Activated naive CD4-positive, alpha-beta T cell treated with anti-CD3 and anti-CD28 coated beads for 36 hours (primary cell): ENCODE measurements around the gene LRP1B. TPM values are rescaled to one million over a fixed set of nuclear protein-coding genes. Genes with fewer than 3 reads are reported as not detected.

Experiments used
- CTCF ChIA-PET: fragments of 350-600 bp; sonication (Branson Sonifier 250); formaldehyde crosslinking; loops from one replicate; lab custom pipeline; 2021; ENCODE audit warnings: antibody characterized with exemption; lab: Charles Lee
- DNase-seq: peaks from one replicate; pipeline ENCODE4 v3.0.0-alpha.2; 2020
- H3K27ac Mint-ChIP-seq: one replicate; pipeline ENCODE4 v1.8.0; 2021; ENCODE audit warnings: mild to moderate bottlenecking, mixed read lengths
- H3K27me3 Mint-ChIP-seq: one replicate; pipeline ENCODE4 v1.8.0; 2021; ENCODE audit warnings: low read depth, mixed read lengths
- H3K36me3 Mint-ChIP-seq: one replicate; pipeline ENCODE4 v1.8.0; 2021; ENCODE audit warnings: low read depth, mixed read lengths
- H3K4me1 Mint-ChIP-seq: one replicate; pipeline ENCODE4 v1.8.0; 2021; ENCODE audit warnings: low read depth, mixed read lengths
- H3K4me3 Mint-ChIP-seq: one replicate; pipeline ENCODE4 v1.8.0; 2021; ENCODE audit warnings: mild to moderate bottlenecking, moderate library complexity, mixed read lengths
- H3K9me3 Mint-ChIP-seq: one replicate; pipeline ENCODE4 v1.8.0; 2021; ENCODE audit warnings: mixed read lengths
- intact Hi-C: fragments of 100-400 bp; cut with micrococcal nuclease; formaldehyde crosslinking; loops from one replicate; pipeline ENCODE4 v1.15.1; 2023
- total RNA-seq, 2 experiments: library from RNA; stranded (reverse); gene quantifications; one replicate each; pipeline ENCODE4 v1.2.3, GENCODE V29; 2021

Gene LRP1B
- total RNA-seq, 2 experiments from 2014 or later = not detected

DNA sequence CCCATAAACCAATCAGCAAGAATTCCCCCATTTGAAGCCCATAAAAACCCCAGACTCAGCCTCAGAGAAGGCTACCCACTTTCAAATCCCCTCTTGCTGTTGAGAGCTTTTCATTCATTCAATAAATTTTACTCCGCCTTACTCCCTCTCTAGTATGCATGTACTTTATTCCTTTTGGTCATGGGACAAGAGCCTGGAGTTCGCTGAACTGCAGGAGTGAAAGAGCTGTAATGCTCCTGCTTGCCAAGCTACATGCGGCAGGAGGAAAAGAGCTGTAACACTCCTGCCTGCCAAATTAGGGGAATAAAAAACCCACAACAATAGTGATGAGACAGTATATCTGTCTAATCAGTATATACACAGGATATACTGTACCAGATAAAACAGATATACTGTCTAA, 1261.7 kb downstream of the LRP1B start:
- Mint-ChIP-seq H3K27ac (no peak overlapping the region), H3K4me3 (no peak overlapping the region), H3K27me3 (no peaks in the 10 kb centered on the region), H3K4me1 (no peaks in the 10 kb centered on the region), H3K9me3 (peaks cover 19% of the 10 kb centered on the region), H3K36me3 (no peaks in the 10 kb centered on the region)
- CTCF ChIA-PET = no interaction called here
- DNase-seq = no peak
- intact Hi-C loops = no loop called here

DNA sequence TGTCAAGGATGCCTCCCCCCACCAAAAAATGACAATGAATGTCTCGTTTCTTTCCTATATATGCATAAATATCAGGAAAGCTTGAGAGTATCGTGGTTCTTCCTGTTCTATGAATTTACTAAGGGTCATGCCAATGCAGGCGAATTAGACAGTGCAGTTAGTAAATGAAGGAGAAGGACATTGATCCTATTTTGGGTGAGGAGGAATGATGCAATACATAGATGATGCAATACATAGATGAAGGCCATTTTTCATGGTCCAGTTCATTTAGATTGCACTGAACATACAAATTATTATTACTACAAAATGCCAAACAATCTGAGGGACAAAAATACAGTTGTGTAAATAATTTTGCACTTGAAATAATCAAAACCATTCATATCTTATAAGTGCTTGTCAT, 1265.0 kb downstream of the LRP1B start:
- intact Hi-C loops = no loop called here
- H3K9me3 Mint-ChIP-seq = peaks cover 23% of the 10 kb centered on the region
- H3K27ac Mint-ChIP-seq = no peak overlapping the region
- H3K36me3 Mint-ChIP-seq = no peaks in the 10 kb centered on the region
- no peaks in the 10 kb centered on the region for H3K27me3 Mint-ChIP-seq
- CTCF ChIA-PET = no interaction called here
- DNase-seq = no peak
- no peaks in the 10 kb centered on the region for H3K4me1 Mint-ChIP-seq
- H3K4me3 Mint-ChIP-seq = no peak overlapping the region

DNA sequence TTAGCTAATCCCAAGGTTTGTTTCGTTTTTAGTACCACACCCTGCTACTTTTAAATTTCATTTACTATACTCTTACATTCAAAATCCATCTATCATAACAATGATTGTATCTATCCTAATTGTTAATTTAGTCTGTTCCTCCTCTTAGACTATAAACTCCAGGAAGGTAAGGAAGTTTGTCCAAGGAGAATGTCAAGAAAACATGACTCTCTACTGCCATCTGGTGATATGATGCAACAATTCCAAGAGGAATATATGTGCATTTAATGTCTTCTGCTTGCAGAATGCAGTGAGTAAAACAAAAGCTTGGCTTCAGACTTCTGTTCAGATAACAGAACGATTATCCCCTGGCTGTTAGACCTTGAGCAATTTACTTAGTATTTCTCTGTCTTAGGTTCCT, 1267.1 kb downstream of the LRP1B start:
- CTCF ChIA-PET = no interaction called here
- Mint-ChIP-seq H3K9me3 (peaks cover 15% of the 10 kb centered on the region), H3K36me3 (no peaks in the 10 kb centered on the region), H3K4me1 (no peaks in the 10 kb centered on the region), H3K4me3 (no peak overlapping the region), H3K27ac (no peak overlapping the region), H3K27me3 (no peaks in the 10 kb centered on the region)
- DNase-seq = no peak
- intact Hi-C loops = loop anchor here (5.0 kb wide), 1 partner anchor 1941 kb away; no protein-coding TSS in a partner anchor

DNA sequence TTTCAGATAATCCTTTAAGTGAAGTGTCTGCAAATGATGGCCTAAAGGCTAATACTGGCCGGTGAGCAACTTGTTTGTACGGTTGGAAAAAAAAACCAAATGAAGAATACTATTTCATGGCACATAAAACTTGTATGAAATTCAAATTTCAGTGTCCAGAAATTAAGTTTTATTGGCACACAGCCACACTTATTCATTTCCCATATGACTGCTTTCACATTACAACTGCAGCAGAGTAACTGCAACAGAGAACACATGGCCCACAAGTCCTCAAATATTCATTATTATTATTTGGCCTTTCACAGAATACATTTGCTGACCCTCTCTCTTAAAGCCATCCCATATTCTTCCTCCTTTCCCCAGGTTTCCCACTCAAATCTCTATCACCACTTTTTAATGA, 1268.6 kb downstream of the LRP1B start:
- Mint-ChIP-seq H3K27me3 (no peaks in the 10 kb centered on the region), H3K27ac (no peak overlapping the region)
- intact Hi-C loops = loop anchor here (5.0 kb wide), 1 partner anchor 1940 kb away; no protein-coding TSS in a partner anchor

DNA sequence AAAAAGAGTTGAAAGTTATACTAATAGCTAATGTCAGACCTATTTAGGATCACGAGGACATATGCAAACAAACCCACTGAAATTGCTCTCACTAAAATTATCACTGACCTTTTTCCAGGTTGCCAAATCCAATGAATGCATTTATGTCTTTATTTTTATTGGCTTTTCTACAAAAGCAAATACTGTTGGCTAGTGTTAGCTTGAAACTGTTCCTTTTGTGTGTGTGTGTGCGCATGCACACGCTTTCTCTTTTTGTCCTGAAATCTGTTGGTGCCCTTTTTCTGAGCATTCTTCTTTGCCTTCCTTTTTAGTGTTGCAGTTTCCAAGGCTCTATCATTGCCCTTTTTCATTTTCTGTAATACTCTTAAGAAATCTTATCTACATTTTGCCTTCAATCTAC, 1269.2 kb downstream of the LRP1B start:
- no peak for DNase-seq
- no peak overlapping the region for H3K4me3 Mint-ChIP-seq
- H3K9me3 Mint-ChIP-seq = peaks cover 15% of the 10 kb centered on the region
- no peaks in the 10 kb centered on the region for H3K27me3 Mint-ChIP-seq
- no peak overlapping the region for H3K27ac Mint-ChIP-seq
- no peaks in the 10 kb centered on the region for H3K4me1 Mint-ChIP-seq
- H3K36me3 Mint-ChIP-seq = no peaks in the 10 kb centered on the region
- intact Hi-C loops = loop anchor here (5.0 kb wide), 1 partner anchor 1939 kb away; no protein-coding TSS in a partner anchor
- CTCF ChIA-PET = no interaction called here

More for the DNA sequence above, 1268.6 kb downstream of the LRP1B start:
- no peaks in the 10 kb centered on the region for H3K36me3 Mint-ChIP-seq
- CTCF ChIA-PET = no interaction called here
- H3K9me3 Mint-ChIP-seq = peaks cover 15% of the 10 kb centered on the region
- DNase-seq = no peak
- H3K4me1 Mint-ChIP-seq = no peaks in the 10 kb centered on the region
- H3K4me3 Mint-ChIP-seq = no peak overlapping the region

DNA sequence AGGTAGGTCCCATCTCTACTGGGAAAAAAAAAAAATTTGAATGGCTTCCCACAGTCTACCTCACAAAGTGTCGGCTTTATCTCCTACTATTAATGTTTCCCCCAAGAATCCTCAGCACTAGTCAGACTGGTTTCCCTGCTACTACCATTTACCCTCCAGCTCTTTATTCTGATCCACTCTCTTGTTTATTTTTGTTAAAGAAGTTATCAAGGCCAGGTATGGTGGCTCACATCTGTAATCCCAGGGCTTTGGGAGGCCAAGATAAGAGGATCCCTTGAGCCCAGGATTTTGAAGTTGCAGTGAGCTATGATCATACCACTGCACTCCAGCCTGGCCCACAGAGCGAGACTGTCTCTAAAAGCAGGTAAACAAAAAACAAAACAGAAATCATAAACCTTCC, 1275.3 kb downstream of the LRP1B start:
- Mint-ChIP-seq H3K9me3 (peaks cover 11% of the 10 kb centered on the region), H3K27ac (no peak overlapping the region), H3K27me3 (no peaks in the 10 kb centered on the region), H3K36me3 (no peaks in the 10 kb centered on the region), H3K4me3 (no peak overlapping the region), H3K4me1 (no peaks in the 10 kb centered on the region)
- intact Hi-C loops = no loop called here
- CTCF ChIA-PET = interaction anchor here (0.6 kb wide), 1 partner anchor 100 kb away, joined by 3 read pairs; no protein-coding TSS in a partner anchor
- DNase-seq = no peak

DNA sequence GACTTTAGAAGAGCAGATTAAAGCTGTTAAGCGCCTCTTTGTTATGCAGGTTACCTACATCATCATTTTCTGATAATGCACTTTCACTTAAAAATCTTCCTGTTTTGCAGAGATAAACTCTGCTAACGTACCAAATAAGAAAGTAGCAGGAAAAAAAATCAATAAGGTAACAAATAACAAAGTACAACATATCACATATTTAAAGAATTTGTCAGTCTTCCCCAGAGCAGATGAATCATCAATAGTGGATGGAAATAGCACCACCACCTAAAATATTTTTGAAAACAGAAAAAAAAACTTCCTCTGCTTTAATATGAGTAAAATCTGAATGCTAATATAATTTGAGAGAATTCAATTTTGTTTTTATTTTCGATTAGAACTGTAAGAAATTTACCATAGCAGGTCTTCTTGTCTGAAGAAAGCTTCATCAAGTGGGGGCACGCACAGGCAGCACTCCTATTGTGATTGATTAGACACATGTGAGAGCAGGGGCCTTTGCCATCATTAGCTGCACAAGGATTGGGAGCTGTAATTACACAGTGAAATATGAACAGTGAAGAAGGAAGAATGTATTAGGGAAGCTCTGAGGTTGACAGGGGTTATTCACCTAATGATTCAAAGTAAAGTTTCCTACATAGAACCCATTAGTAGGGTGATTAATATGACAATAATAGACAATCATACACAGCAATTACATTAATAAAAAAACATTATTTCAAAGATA, 1279.4 kb downstream of the LRP1B start:
- Mint-ChIP-seq H3K9me3 (peaks cover 5% of the 10 kb centered on the region), H3K27me3 (no peaks in the 10 kb centered on the region), H3K36me3 (no peaks in the 10 kb centered on the region), H3K27ac (no peak overlapping the region), H3K4me1 (no peaks in the 10 kb centered on the region), H3K4me3 (no peak overlapping the region)
- CTCF ChIA-PET = interaction anchor here (0.7 kb wide), 1 partner anchor 614 kb away, joined by 3 read pairs; no protein-coding TSS in a partner anchor
- intact Hi-C loops = no loop called here
- no peak for DNase-seq

DNA sequence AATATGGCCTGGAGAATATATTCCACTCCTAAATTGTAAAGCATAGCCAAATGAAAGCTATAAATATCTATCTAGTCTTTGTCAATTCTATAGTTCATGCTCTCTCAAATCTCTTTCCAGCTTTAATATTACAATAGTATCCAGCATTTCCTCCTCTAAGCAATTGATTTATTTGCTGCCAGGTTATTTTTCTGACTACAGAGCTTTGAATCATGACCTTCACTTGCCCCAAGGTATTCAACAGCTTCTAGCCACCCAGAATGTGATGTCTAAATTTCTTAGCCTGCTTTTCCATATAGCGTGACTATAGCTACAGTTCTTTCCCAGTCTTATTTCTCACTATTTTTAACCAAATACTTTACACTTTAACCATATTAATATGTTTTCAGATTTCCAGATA, 1287.6 kb downstream of the LRP1B start:
- Mint-ChIP-seq H3K27ac (no peak overlapping the region), H3K4me3 (no peak overlapping the region), H3K36me3 (no peaks in the 10 kb centered on the region), H3K27me3 (no peaks in the 10 kb centered on the region), H3K9me3 (peaks cover 4% of the 10 kb centered on the region), H3K4me1 (no peaks in the 10 kb centered on the region)
- DNase-seq = no peak
- CTCF ChIA-PET = interaction anchor here (0.8 kb wide), 1 partner anchor 135 kb away, joined by 6 read pairs; no protein-coding TSS in a partner anchor
- intact Hi-C loops = no loop called here

DNA sequence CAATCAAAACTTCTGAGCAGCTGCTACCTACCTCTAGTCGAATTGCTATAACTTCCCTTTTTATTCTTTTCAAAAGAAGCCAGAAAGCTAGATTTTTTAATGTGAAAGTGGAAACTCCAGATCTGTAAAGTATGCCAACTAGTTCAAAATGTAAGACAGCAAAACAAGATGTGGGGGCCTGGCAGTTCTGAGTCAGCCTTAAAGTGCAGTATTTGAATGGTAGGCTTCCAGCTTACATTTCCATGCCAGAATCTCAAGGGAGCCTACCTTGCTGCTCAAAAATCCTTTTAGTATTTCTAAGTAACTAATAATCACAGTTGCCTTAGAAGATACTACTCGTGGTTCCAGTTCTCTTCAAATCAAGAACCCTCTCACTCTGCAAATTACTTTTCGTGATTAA, 1288.7 kb downstream of the LRP1B start:
- no peaks in the 10 kb centered on the region for H3K4me1 Mint-ChIP-seq
- no peaks in the 10 kb centered on the region for H3K36me3 Mint-ChIP-seq
- H3K27me3 Mint-ChIP-seq = no peaks in the 10 kb centered on the region
- intact Hi-C loops = no loop called here
- no peak overlapping the region for H3K4me3 Mint-ChIP-seq
- H3K9me3 Mint-ChIP-seq = peaks cover 4% of the 10 kb centered on the region
- H3K27ac Mint-ChIP-seq = no peak overlapping the region
- DNase-seq = no peak
- CTCF ChIA-PET = no interaction called here

DNA sequence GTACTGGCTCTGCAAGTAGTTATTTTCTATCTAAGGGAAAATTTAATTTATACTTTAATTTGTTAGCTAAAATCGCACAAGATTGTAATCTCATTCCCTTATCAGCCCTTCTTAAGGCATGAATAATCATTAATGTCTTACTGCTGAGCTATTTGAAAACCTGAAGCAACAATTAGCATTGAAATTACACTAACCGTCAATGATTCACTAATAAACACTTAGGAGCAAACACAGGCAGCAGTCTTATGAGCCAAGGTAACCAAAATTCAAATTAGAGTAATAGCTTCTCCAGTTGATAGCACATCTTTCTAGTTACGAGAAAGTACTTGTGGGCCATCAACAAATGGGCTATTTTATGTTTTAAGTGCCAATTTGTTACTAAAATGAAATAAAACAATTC, 1289.7 kb downstream of the LRP1B start:
- intact Hi-C loops = no loop called here
- CTCF ChIA-PET = no interaction called here
- Mint-ChIP-seq H3K4me1 (no peaks in the 10 kb centered on the region), H3K27ac (no peak overlapping the region), H3K9me3 (peaks cover 4% of the 10 kb centered on the region), H3K27me3 (no peaks in the 10 kb centered on the region), H3K36me3 (no peaks in the 10 kb centered on the region), H3K4me3 (no peak overlapping the region)
- DNase-seq = no peak

DNA sequence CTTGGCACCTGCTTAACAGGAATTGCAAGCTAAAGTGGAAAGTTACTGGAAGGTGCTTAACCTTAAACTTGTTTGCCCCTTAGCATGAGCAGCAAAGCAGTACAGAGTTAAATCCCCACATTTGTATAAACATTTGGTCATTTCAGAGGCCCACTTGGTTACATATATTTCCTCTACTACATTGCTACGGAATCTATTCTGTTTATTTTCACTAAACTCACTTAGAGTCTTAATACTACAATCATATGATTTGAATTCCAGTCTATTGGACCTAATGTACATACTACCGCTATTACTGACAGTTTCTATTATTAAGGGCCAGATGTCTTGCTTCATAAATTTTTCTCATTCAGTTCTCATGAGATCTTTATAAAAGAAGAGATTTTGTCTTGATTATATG, 1294.0 kb downstream of the LRP1B start:
- no peak overlapping the region for H3K27ac Mint-ChIP-seq
- DNase-seq = no peak
- H3K9me3 Mint-ChIP-seq = peaks cover 6% of the 10 kb centered on the region
- H3K27me3 Mint-ChIP-seq = no peaks in the 10 kb centered on the region
- no peaks in the 10 kb centered on the region for H3K36me3 Mint-ChIP-seq
- H3K4me1 Mint-ChIP-seq = no peaks in the 10 kb centered on the region
- no peak overlapping the region for H3K4me3 Mint-ChIP-seq
- intact Hi-C loops = no loop called here
- CTCF ChIA-PET = no interaction called here

DNA sequence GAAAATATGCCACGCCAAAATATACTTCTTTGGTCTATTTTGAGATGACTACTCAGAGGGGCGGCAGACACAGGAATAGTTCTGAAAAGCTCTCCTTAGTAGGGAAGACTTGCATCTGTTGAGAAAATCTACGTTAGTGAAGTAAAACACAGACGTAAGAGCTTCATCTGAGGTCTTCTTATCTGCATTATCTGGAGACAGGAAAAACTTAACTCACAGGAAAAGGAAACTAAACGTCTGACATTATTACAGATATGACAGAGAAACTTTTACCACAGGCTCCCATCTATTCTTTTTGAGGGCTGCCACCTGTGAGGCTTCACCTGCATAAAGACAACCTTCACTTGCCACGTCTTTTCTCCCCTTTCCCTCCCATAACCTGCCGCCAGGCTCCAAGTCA, 1295.7 kb downstream of the LRP1B start:
- no peak for DNase-seq
- no peaks in the 10 kb centered on the region for H3K36me3 Mint-ChIP-seq
- H3K27ac Mint-ChIP-seq = no peak overlapping the region
- no peak overlapping the region for H3K4me3 Mint-ChIP-seq
- peaks cover 11% of the 10 kb centered on the region for H3K9me3 Mint-ChIP-seq
- no peaks in the 10 kb centered on the region for H3K4me1 Mint-ChIP-seq
- intact Hi-C loops = no loop called here
- no peaks in the 10 kb centered on the region for H3K27me3 Mint-ChIP-seq
- CTCF ChIA-PET = no interaction called here

DNA sequence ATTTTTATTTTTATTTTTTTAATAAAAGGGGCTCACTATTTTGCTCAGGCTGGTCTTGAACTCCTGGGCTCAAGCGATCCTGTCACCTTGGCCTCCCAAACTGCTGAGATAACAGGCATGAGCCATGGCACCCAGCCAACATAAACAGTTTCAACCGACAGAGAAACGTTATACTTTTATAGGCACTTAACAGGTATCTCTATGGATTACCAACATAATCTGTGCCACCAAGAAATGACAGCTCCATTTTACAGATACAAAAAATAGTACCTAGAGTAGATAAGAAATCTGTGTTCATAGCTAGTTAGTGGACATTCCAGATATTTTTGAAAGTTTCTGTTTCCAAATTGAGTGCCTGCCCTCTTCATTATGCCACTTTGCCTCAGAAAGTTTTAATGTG, 1316.7 kb downstream of the LRP1B start:
- intact Hi-C loops = no loop called here
- H3K9me3 Mint-ChIP-seq = peaks cover 2% of the 10 kb centered on the region
- no peak overlapping the region for H3K4me3 Mint-ChIP-seq
- H3K36me3 Mint-ChIP-seq = no peaks in the 10 kb centered on the region
- H3K27ac Mint-ChIP-seq = no peak overlapping the region
- CTCF ChIA-PET = interaction anchor here (0.6 kb wide), 1 partner anchor 449 kb away, joined by 3 read pairs; no protein-coding TSS in a partner anchor
- no peak for DNase-seq
- no peaks in the 10 kb centered on the region for H3K4me1 Mint-ChIP-seq
- H3K27me3 Mint-ChIP-seq = no peaks in the 10 kb centered on the region
